Right lung (tissue), 5 donors: ENCODE measurements around the gene RAB17. TPM values are rescaled to one million over a fixed set of nuclear protein-coding genes. Genes with fewer than 3 reads are reported as not detected.
"Not testable (repeated sequence)": the region's sequence is repeated elsewhere in the genome, so short reads cannot be mapped to it uniquely, and the experiment has no call there.

Experiments
- DNase-seq, 2 donors: peaks; one replicate each; pipeline ENCODE4 v3.0.0-alpha.2; 2013
- polyA plus RNA-seq, 5 donors: library from polyadenylated mRNA; unstranded; fragments of 120-200 nt; gene quantifications; one replicate each; pipeline versions ENCODE4 v1.2.1 to v1.2.3, GENCODE V29; 2013; ENCODE audit warnings: inconsistent platforms in 1 of 5, low replicate concordance in 1 of 5; ENCODE audit not compliant: insufficient read length in 5 of 5, insufficient read depth in 1 of 5

The RAB17 gene
- polyA plus RNA-seq, 5 donors, result 13.3 to 18.1 (median 15.0) TPM

DNA sequence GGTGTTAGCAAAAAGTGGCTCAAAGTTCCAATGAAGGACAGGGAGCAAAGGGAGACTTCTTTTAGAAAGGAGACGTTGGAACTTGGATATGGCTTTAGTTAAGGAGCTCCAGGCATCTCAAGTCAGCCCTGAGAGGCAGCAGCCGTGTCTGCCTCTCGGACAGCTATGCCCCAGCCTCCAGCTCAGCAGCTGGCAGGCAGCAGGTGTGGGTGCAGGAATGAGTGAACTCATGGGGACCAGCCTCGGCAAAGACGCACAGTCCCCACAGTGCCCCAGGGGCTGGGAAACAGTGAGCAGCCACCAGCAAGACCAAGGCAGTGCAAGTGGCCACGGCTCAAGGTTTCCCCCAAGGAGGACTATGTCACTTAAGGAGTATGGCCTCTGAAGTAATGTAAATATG is 35.2 kb upstream of the RAB17 start:
- DNase-seq, result no peak

- no peak for DNase-seq
These were observed 34.7 kb upstream of the RAB17 start for GRCh38 chr2:237625216-237625705.

DNA sequence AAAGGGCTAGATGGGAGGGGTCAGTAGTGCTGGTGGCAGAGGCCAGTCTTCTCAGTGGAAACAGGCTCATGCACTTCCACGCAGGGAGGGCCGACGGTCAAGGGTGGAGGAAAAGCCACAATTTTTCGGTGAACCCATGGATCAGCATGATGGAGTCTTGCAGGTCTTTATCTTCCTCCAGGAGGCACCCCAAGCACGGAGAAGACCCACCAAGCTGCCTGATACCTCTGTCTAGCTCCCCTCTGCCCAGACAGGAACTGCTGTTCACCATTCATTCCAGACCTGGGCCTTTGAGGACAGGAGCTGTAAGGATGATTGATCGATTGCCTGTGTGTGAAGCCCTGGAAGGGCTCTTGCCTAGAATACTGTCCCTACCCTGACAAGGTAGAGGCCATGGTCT is 34.0 kb upstream of the RAB17 start:
- no peak for DNase-seq

GRCh38 chr2:237623428-237624403 is 33.2 kb upstream of the RAB17 start:
- no peak for DNase-seq

GRCh38 chr2:237618449-237618848 is 27.9 kb upstream of the RAB17 start:
- DNase-seq, result no peak

DNA sequence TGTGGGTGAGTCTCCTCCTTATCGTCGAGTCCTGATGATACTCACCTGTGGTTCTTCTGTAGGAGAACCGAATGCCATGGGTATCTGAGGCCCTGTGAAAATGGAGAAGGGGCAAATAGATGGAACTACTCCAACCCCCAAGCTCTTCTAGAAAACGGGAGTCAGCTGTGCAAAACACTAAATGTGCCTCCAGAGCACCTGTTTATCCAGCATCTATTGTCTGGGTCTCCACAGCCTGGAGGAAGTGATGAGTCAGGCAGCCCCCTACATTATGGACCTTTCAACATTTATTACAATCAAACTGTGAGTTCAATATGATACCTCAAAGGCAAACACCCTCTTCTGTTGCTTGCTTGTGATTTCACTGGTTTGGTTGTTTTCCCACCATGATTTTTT is 27.1 kb upstream of the RAB17 start:
- DNase-seq, result no peak

GRCh38 chr2:237616734-237617586 is 26.4 kb upstream of the RAB17 start:
- DNase-seq, result peak; percentile 72 to 79

DNA sequence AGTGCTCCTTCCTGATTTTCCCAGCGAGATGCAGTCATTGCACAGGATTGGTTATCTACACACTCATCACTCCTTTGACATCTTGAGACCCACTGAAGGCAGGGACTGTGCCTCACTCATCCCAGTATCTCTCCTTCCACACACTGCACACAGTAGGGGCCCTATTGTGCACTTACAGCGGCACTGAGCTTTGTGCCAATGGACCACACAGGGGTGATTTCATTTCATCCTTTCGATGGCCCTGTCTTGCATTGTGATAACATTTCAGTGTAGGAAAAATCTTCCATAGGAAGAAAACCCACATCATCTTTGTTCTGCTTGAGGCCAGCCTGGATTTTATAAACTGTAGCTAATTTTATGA is 25.8 kb upstream of the RAB17 start:
- no peak for DNase-seq

- DNase-seq, result no peak
These were observed 25.2 kb upstream of the RAB17 start for GRCh38 chr2:237615631-237616249.

- DNase-seq, result no peak
These were observed 23.7 kb upstream of the RAB17 start for GRCh38 chr2:237614151-237614720.

DNA sequence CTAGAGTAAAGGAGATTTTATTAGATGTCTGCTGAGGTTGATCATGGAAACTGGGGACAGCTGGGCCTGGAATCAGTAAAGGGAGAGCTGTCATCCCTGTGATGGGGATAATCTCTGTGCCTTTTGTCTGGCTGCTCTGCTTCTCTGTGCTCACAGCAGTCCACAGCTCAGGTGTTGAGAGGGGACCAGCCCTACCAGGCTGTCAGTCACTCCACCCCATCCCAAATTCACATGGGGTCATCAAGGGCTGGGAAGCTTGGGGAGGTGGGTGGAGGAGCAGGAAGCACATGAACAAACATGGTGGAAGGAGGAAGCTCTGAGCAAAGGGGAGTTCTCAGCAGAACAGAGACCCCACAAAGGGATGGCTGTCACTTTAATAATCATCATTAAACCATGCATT is 23.1 kb upstream of the RAB17 start:
- DNase-seq, result no peak

GRCh38 chr2:237612527-237613357 is 22.2 kb upstream of the RAB17 start:
- no peak for DNase-seq

GRCh38 chr2:237606522-237606921 is 16.0 kb upstream of the RAB17 start:
- not testable (repeated sequence) for DNase-seq

DNA sequence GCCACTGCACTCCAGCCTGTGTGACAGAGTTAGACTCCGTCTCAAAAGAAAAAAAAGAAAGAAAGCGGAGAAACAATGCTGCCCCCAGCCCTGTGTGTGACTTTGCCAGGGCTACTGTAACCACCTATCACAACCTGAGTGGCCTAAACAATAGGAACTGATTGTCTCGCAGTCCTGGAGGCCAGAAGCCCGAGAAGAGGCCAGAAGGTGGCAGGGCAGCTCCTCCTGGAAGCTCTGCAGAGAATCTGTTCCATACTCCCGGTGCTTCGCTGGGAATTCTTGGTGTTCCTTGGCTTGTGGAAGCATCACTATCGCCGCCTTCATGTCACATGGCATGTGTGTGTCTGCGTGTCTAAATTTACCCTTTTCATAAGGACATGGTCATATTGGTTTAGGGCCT is 14.4 kb upstream of the RAB17 start:
- no peak for DNase-seq

DNA sequence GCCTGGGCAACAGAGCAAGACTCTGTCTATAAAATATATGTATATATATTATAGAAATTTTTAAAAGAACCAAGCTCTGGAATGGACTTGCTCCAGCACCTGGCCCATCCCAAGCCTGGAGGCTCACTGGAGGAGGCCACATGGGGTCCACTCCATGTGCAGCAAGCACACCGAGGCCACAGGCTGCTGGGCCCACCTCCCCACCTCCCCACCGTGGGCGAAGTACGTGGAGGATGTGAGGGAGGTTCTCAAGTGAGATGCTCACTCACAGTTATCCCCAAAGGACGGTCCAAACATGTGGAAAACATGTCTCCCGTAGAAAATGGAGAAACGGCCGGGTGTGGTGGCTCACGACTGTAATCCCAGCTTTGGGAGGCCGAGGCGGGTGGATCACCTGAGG is 13.9 kb upstream of the RAB17 start:
- DNase-seq, result no peak

- DNase-seq, result peak in 1 of 2 donors; percentile 60
These were observed 13.3 kb upstream of the RAB17 start for GRCh38 chr2:237603718-237604362.

- DNase-seq, result no peak
These were observed 12.6 kb upstream of the RAB17 start for GRCh38 chr2:237603049-237603717.

DNA sequence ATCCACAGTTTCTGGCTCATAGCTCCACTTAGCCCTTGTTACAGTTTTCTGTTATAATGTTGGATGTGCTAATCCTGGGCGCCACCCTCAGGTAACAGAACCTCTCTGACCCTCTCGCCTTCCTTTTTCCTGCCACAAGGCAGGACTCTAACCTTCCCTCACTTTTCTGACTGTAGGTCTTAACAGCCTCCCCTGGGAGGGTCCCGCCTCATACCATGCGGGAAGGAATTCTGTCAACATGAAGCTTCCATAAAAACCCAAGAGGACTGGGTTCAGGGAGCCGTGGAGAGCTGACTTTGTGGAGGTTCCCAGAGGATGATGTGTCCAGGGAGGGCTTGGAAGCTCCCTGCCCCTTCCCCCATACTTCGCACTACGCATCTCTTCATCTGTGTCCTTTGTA is 11.9 kb upstream of the RAB17 start:
- DNase-seq, result no peak

- no peak for DNase-seq
These were observed 11.1 kb upstream of the RAB17 start for GRCh38 chr2:237601453-237602116.
